Stimulated activated CD4-positive, alpha-beta T cell treated with anti-CD3 and anti-CD28 coated beads, Interleukin-12 subunit alpha, Interleukin-12 subunit beta, amount 100 ng/mL, for 4 hours (primary cell): ENCODE data around the gene PDCD10.

Source experiments
- DNase-seq: peaks from one replicate; pipeline ENCODE4 v3.0.0-alpha.2; 2020

Gene PDCD10

GRCh38 chr3:167734498-167735232, at the start of gene PDCD10:
PDCD10 (minus strand) TSS chr3:167734892; CDS start chr3:167720157, 14,735 bp downstream.
- peak; percentile 93 for DNase-seq

- no peak for DNase-seq
Observed at GRCh38 chr3:167783781-167784180, 49.1 kb upstream of the PDCD10 start.

- DNase-seq = no peak
Observed at GRCh38 chr3:167780214-167780883, 45.7 kb upstream of the PDCD10 start.

GRCh38 chr3:167777356-167777755, 42.7 kb upstream of the PDCD10 start:
- no peak for DNase-seq

- no peak for DNase-seq
Observed at GRCh38 chr3:167776066-167776685, 41.5 kb upstream of the PDCD10 start.

- DNase-seq = no peak
Observed at GRCh38 chr3:167773584-167773983, 38.9 kb upstream of the PDCD10 start.

- DNase-seq = no peak
Observed at GRCh38 chr3:167772992-167773391, 38.3 kb upstream of the PDCD10 start.

GRCh38 chr3:167762296-167762695, 27.6 kb upstream of the PDCD10 start:
- DNase-seq = no peak

GRCh38 chr3:167761302-167761701, 26.6 kb upstream of the PDCD10 start:
- DNase-seq = no peak

GRCh38 chr3:167754049-167754448, 19.4 kb upstream of the PDCD10 start:
- DNase-seq = no peak

- no peak for DNase-seq
Observed at GRCh38 chr3:167750272-167750971, 15.7 kb upstream of the PDCD10 start.

- no peak for DNase-seq
Observed at GRCh38 chr3:167749728-167750127, 15.0 kb upstream of the PDCD10 start.

GRCh38 chr3:167749209-167749608, 14.5 kb upstream of the PDCD10 start:
- no peak for DNase-seq

GRCh38 chr3:167743799-167744198, 9.1 kb upstream of the PDCD10 start:
- DNase-seq = no peak

GRCh38 chr3:167742338-167742737, 7.6 kb upstream of the PDCD10 start:
- DNase-seq = no peak

- no peak for DNase-seq
Observed at GRCh38 chr3:167740961-167741587, 6.4 kb upstream of the PDCD10 start.

GRCh38 chr3:167739190-167739810, 4.6 kb upstream of the PDCD10 start:
- DNase-seq = no peak

GRCh38 chr3:167738037-167738436, 3.3 kb upstream of the PDCD10 start:
- no peak for DNase-seq

GRCh38 chr3:167736997-167737396, 2.3 kb upstream of the PDCD10 start:
- no peak for DNase-seq

- DNase-seq = no peak
Observed at GRCh38 chr3:167736264-167736787, 1.6 kb upstream of the PDCD10 start.

- peak; percentile 67 for DNase-seq
Observed at GRCh38 chr3:167735233-167736138, 794 bp upstream of the PDCD10 start, which contains the start of gene SERPINI1. SERPINI1 (plus strand) TSS chr3:167735721; CDS start chr3:167789129, 53,408 bp downstream.
